GM12872 (cell line): Measurements from ENCODE around the gene ARHGEF33.

Experiments
- CTCF ChIP-seq: IDR thresholded peaks from 3 replicates; pipeline ENCODE4 v1.5.1; 2011; ENCODE audit warnings: low read depth, mild to moderate bottlenecking, low read length, moderate library complexity; ENCODE audit not compliant: insufficient read depth

ARHGEF33 gene

GRCh38 chr2:38977047-38977446, 87.4 kb downstream of the ARHGEF33 start:
- TF ChIP-seq CTCF, result no peak

GRCh38 chr2:38978296-38978903, 88.7 kb downstream of the ARHGEF33 start:
- no peak for TF ChIP-seq CTCF

- TF ChIP-seq CTCF, result no peak
Measured at GRCh38 chr2:38978908-38979307, 89.2 kb downstream of the ARHGEF33 start.

GRCh38 chr2:38981003-38981669, 91.5 kb downstream of the ARHGEF33 start:
- no peak for TF ChIP-seq CTCF

- TF ChIP-seq CTCF, result no peak
Measured at GRCh38 chr2:38981670-38982357, 92.1 kb downstream of the ARHGEF33 start.

- no peak for TF ChIP-seq CTCF
Measured at GRCh38 chr2:38982498-38982897, 92.8 kb downstream of the ARHGEF33 start.

- no peak for TF ChIP-seq CTCF
Measured at GRCh38 chr2:38988716-38989115, 99.0 kb downstream of the ARHGEF33 start.
